NT2/D1 (cell line): ENCODE data around the gene WBP4.

Experiments used
- DNase-seq: peaks from one replicate; pipeline ENCODE4 v3.0.0-alpha.2; 2011; ENCODE audit warnings: low read depth, low spot score
- H3K27me3 ChIP-seq: 2 replicates; pipeline ENCODE4 v1.6.0; 2011; ENCODE audit warnings: mild to moderate bottlenecking; ENCODE audit not compliant: insufficient read length, insufficient read depth
- H3K36me3 ChIP-seq: 2 replicates; pipeline ENCODE4 v1.6.1; 2011; ENCODE audit warnings: mild to moderate bottlenecking, low read length, mixed read lengths; ENCODE audit not compliant: insufficient read depth, insufficient read length
- H3K4me1 ChIP-seq: 2 replicates; pipeline ENCODE4 v1.5.1; 2011; ENCODE audit not compliant: insufficient read depth, insufficient read length
- H3K4me3 ChIP-seq: 2 replicates; pipeline ENCODE4 v1.5.1; 2011; ENCODE audit warnings: low read depth; ENCODE audit not compliant: insufficient read length
- H3K9ac ChIP-seq: 2 replicates; pipeline ENCODE4 v1.6.0; 2011; ENCODE audit warnings: low read depth; ENCODE audit not compliant: insufficient read length
- H3K9me3 ChIP-seq: 2 replicates; pipeline ENCODE4 v1.5.1; 2011; ENCODE audit warnings: mild to moderate bottlenecking, low read length; ENCODE audit not compliant: insufficient read depth
- SUZ12 ChIP-seq: IDR thresholded peaks from 2 replicates; pipeline ENCODE4 v1.6.1; 2011; ENCODE audit not compliant: insufficient read length, insufficient read depth; ENCODE audit errors: extremely low read depth
- YY1 ChIP-seq: IDR thresholded peaks from 2 replicates; pipeline ENCODE4 v1.6.1; 2011; ENCODE audit not compliant: insufficient read length, insufficient read depth
- ZNF274 ChIP-seq: IDR thresholded peaks from 2 replicates; pipeline ENCODE4 v1.6.1; 2011; ENCODE audit warnings: mild to moderate bottlenecking, low read depth, low read length

WBP4 gene

GRCh38 chr13:41099986-41100385 is 38.7 kb downstream of the WBP4 start:
- H3K4me3 ChIP-seq: no peak overlapping the region
- TF ChIP-seq ZNF274 (no peak), YY1 (no peak), SUZ12 (no peak)
- no peaks in the 10 kb centered on the region for H3K9me3 ChIP-seq
- H3K4me1 ChIP-seq: no peaks in the 10 kb centered on the region
- no peak for DNase-seq
- H3K27me3 ChIP-seq: no peaks in the 10 kb centered on the region
- no peaks in the 10 kb centered on the region for H3K36me3 ChIP-seq
- H3K9ac ChIP-seq: no peak overlapping the region

- DNase-seq: no peak
- no peaks in the 10 kb centered on the region for H3K36me3 ChIP-seq
- H3K4me3 ChIP-seq: no peak overlapping the region
- no peaks in the 10 kb centered on the region for H3K27me3 ChIP-seq
- no peaks in the 10 kb centered on the region for H3K4me1 ChIP-seq
- no peak overlapping the region for H3K9ac ChIP-seq
- no peak for TF ChIP-seq ZNF274
- TF ChIP-seq SUZ12: no peak
- TF ChIP-seq YY1: no peak
- no peaks in the 10 kb centered on the region; the same call in 1 of the 2 replicates for H3K9me3 ChIP-seq
These were observed 45.8 kb downstream of the WBP4 start for GRCh38 chr13:41107104-41107571.

- no peak for DNase-seq
- no peak overlapping the region for H3K4me3 ChIP-seq
- H3K4me1 ChIP-seq: no peaks in the 10 kb centered on the region
- no peaks in the 10 kb centered on the region; the same call in 1 of the 2 replicates for H3K9me3 ChIP-seq
- TF ChIP-seq ZNF274 (no peak), SUZ12 (no peak), YY1 (no peak)
- no peaks in the 10 kb centered on the region for H3K36me3 ChIP-seq
- H3K9ac ChIP-seq: no peak overlapping the region
- no peaks in the 10 kb centered on the region for H3K27me3 ChIP-seq
These were observed 46.3 kb downstream of the WBP4 start for GRCh38 chr13:41107584-41108014.

GRCh38 chr13:41111454-41111853 is 50.1 kb downstream of the WBP4 start:
- Histone ChIP-seq H3K27me3 (no peaks in the 10 kb centered on the region), H3K36me3 (no peaks in the 10 kb centered on the region), H3K9me3 (no peaks in the 10 kb centered on the region; the same call in 1 of the 2 replicates), H3K4me3 (no peak overlapping the region), H3K4me1 (no peaks in the 10 kb centered on the region), H3K9ac (no peak overlapping the region)
- DNase-seq: no peak
- no peak for TF ChIP-seq ZNF274
- no peak for TF ChIP-seq YY1
- TF ChIP-seq SUZ12: no peak

- no peak for DNase-seq
- Histone ChIP-seq H3K9me3 (no peaks in the 10 kb centered on the region), H3K27me3 (no peaks in the 10 kb centered on the region), H3K36me3 (no peaks in the 10 kb centered on the region), H3K9ac (no peak overlapping the region), H3K4me1 (no peaks in the 10 kb centered on the region), H3K4me3 (no peak overlapping the region)
- TF ChIP-seq SUZ12: no peak
- TF ChIP-seq ZNF274: no peak
- TF ChIP-seq YY1: no peak
These were observed 56.6 kb downstream of the WBP4 start for GRCh38 chr13:41117869-41118268.

- no peak for TF ChIP-seq ZNF274
- no peak for TF ChIP-seq SUZ12
- TF ChIP-seq YY1: no peak
- Histone ChIP-seq H3K36me3 (peaks cover 3% of the 10 kb centered on the region), H3K27me3 (no peaks in the 10 kb centered on the region), H3K4me1 (no peaks in the 10 kb centered on the region), H3K9me3 (no peaks in the 10 kb centered on the region), H3K4me3 (no peak overlapping the region), H3K9ac (no peak overlapping the region)
- no peak for DNase-seq
These were observed 61.5 kb downstream of the WBP4 start for GRCh38 chr13:41122838-41123237.

- Histone ChIP-seq H3K4me1 (no peaks in the 10 kb centered on the region), H3K9me3 (no peaks in the 10 kb centered on the region), H3K36me3 (peaks cover 21% of the 10 kb centered on the region), H3K9ac (no peak overlapping the region), H3K27me3 (no peaks in the 10 kb centered on the region), H3K4me3 (no peak overlapping the region)
- DNase-seq: no peak
- no peak for TF ChIP-seq YY1
- TF ChIP-seq SUZ12: no peak
- no peak for TF ChIP-seq ZNF274
These were observed 66.4 kb downstream of the WBP4 start for GRCh38 chr13:41127701-41128100.
